SU-DHL-6 (cell line): Measurements from ENCODE around the gene LAMA1.

ENCODE experiments used
- EZH2phosphoT487 ChIP-seq: fragments of 200-600 bp; sonication (generic), shearing (Covaris generic); conservative IDR thresholded peaks from 2 replicates; pipeline ENCODE4 v1.6.1; 2018; ENCODE audit warnings: mild to moderate bottlenecking, antibody characterized with exemption, low read length, moderate library complexity, mixed read lengths
- TF ChIP-seq, protein P1 (sequence below): fragments of 200-600 bp; sonication (generic); IDR thresholded peaks from one replicate; pipeline ENCODE4 v1.5.1; 2017; ENCODE audit warnings: antibody characterized with exemption, mild to moderate bottlenecking, low read length, moderate library complexity; ENCODE audit not compliant: insufficient read depth, poor library complexity, severe bottlenecking

DNA sequence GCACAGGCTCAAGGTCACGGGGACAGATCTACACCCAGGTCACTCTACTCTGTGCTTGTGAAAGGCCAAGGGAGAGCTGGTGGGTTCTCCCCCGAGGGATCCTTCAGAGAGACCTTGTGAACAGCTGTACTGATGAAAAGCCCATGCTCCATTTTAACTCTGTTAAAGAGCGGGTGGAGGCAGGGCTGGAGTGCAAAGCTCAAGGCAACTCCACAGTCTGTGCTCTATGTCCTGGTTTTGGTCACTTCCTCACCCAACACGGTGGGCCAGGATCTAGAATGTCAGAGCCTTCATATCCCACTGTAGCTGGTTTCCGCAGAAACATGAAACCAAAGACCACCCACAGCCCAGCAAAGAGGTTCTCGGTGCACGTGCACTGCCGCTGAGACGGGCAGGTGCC is 177.1 kb downstream of the LAMA1 start:
- TF ChIP-seq, protein P1, sequence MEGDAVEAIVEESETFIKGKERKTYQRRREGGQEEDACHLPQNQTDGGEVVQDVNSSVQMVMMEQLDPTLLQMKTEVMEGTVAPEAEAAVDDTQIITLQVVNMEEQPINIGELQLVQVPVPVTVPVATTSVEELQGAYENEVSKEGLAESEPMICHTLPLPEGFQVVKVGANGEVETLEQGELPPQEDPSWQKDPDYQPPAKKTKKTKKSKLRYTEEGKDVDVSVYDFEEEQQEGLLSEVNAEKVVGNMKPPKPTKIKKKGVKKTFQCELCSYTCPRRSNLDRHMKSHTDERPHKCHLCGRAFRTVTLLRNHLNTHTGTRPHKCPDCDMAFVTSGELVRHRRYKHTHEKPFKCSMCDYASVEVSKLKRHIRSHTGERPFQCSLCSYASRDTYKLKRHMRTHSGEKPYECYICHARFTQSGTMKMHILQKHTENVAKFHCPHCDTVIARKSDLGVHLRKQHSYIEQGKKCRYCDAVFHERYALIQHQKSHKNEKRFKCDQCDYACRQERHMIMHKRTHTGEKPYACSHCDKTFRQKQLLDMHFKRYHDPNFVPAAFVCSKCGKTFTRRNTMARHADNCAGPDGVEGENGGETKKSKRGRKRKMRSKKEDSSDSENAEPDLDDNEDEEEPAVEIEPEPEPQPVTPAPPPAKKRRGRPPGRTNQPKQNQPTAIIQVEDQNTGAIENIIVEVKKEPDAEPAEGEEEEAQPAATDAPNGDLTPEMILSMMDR: no peak
- TF ChIP-seq EZH2phosphoT487: no peak
